Lower lobe of right lung (tissue), 2 donors: ENCODE results near the gene RFNG. TPM values are rescaled to one million over a fixed set of nuclear protein-coding genes. Genes with fewer than 3 reads are reported as not detected.

ENCODE experiments used
- ATAC-seq, 2 donors: fragments of 200-7000 bp; cut with Tn5 transposase; one replicate each; pipeline ENCODE4 v1.9.1; 2020 to 2022; ENCODE audit warnings: mild to moderate bottlenecking in 2 of 2, moderate library complexity in 2 of 2
- DNase-seq: peaks from one replicate; pipeline ENCODE4 v3.0.0-alpha.2; 2020
- H3K27ac ChIP-seq: fragments of 200-600 bp; one replicate; pipeline ENCODE4 v1.8.0; 2022
- H3K27me3 ChIP-seq: fragments of 200-600 bp; one replicate; pipeline ENCODE4 v1.8.0; 2022; ENCODE audit warnings: low read depth
- H3K36me3 ChIP-seq: fragments of 200-600 bp; one replicate; pipeline ENCODE4 v1.8.0; 2022; ENCODE audit warnings: mild to moderate bottlenecking
- H3K4me1 ChIP-seq: fragments of 200-600 bp; one replicate; pipeline ENCODE4 v1.8.0; 2022
- H3K4me3 ChIP-seq: fragments of 200-600 bp; one replicate; pipeline ENCODE4 v1.8.0; 2022; ENCODE audit warnings: mild to moderate bottlenecking
- H3K9me3 ChIP-seq: fragments of 200-600 bp; one replicate; pipeline ENCODE4 v1.8.0; 2022
- CTCF ChIP-seq: fragments of 200-600 bp; IDR thresholded peaks from one replicate; pipeline ENCODE4 v1.8.0; 2022; ENCODE audit warnings: antibody characterized with exemption, mild to moderate bottlenecking
- intact Hi-C: fragments of 100-400 bp; cut with DNase I; formaldehyde crosslinking; loops from one replicate; pipeline ENCODE4 v1.11.0; 2022
- total RNA-seq: library from RNA; stranded (reverse); fragmentation: NEBNext Ultra II Directional; extraction: Animal tissue kit (Norgen Biotek cat#: 25700); gene quantifications from one replicate; pipeline ENCODE4 v1.2.1, GENCODE V29; 2021
- donor health status: DM: no; HTN: yes; CAD: no; lungs with severe emphysema.

The RFNG gene
- total RNA-seq, 1 donor from 2014 or later, result 35.1 TPM

DNA sequence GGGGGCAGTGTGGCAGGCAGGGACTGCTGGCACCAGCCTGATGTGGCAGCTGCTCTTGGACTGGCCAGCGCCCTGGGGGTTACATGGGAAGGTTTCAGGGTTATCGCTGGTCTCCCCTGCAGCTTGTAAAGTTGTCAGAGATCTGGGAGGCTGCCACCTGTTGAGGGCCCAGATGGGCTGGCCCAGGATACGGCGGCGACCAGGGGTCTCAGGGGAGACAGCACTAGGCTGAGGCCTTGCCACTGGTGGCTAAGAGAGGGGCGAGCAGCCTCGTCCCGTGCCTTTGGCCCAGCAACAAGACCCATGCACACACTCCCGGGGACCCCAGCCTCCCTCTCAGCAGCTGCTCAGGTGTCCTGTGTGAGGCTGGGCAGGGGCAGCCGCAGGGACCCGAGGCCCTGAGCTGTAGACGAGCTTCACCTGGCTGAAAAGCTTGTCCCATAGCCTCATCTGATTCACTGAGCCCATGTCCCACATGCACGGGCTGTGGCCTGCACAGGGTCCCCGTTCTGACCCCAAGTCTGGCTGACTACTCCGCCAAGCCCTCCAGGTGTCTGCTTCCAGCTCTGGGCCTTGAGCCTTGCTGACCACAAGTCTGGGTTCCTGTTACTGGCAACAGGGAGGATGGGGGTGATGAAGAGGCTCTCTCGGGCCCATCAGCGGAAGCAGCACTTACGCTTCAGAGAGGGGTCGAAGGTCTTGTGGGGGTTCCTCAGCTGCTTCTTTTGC is 7.8 kb upstream of the RFNG start:
- no peak for ATAC-seq
- no peak overlapping the region for H3K4me3 ChIP-seq
- no peak for DNase-seq
- intact Hi-C loops, result no loop called here
- H3K27ac ChIP-seq, result no peak overlapping the region
- H3K4me1 ChIP-seq, result peaks cover 11% of the 10 kb centered on the region
- H3K27me3 ChIP-seq, result no peaks in the 10 kb centered on the region
- H3K9me3 ChIP-seq, result no peaks in the 10 kb centered on the region
- TF ChIP-seq CTCF, result no peak
- H3K36me3 ChIP-seq, result peaks cover 93% of the 10 kb centered on the region

DNA sequence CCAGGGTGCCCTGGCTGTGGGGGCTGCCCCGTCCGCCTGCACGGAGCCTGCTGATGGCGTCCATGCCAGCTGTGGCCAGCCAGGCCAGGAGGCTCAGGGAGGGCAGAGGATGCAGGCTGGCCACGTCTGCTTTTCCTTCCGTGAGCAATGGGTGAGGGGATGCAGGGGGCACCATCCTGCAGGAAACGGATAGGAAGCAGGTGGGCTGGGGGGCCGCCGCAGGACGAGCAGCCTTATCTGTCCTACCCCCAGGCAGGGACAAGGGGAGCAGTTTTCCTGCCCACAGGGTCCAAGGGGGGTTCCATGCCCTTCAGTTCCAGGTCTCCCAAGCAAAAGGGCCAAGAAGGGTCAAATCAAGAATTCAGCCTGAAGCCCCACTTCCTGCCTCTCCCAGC is 7.2 kb upstream of the RFNG start:
- TF ChIP-seq CTCF, result no peak
- Histone ChIP-seq H3K27me3 (no peaks in the 10 kb centered on the region), H3K27ac (no peak overlapping the region), H3K4me3 (no peak overlapping the region), H3K9me3 (no peaks in the 10 kb centered on the region), H3K4me1 (peaks cover 6% of the 10 kb centered on the region), H3K36me3 (peaks cover 96% of the 10 kb centered on the region)
- ATAC-seq, result no peak
- no peak for DNase-seq
- intact Hi-C loops, result no loop called here

DNA sequence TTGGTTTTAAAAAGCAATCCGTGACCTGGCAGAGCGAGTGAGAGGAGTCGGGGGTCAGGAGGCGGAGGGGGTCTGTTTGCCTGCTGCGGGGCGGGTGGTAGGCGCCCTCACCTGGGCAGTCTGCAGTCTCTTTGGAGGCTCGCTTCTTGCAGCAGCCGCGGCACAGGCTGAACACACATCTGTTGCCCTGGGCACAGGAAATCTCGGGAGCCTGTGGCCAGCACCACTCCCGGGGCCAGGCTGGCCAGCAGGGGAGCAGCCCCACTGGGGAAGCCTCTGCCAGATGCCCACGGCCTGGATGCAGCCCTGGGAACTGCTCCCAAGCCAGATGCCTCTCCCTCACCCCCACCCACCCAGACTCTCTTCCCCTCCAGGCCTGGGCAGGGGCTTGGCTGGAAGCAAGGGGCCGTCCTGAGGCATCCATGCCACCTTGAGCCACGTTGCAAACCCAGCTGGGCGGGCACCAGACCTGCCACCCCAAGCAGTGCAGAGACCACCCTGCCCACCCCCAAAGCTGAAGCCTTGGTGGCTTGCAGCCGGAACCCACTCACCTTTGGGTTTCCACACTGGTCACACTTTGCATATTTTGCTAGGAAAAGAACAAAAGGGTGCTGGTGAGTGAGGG is 6.7 kb upstream of the RFNG start:
- Histone ChIP-seq H3K9me3 (no peaks in the 10 kb centered on the region), H3K36me3 (peaks cover 96% of the 10 kb centered on the region), H3K27me3 (no peaks in the 10 kb centered on the region), H3K27ac (no peak overlapping the region), H3K4me3 (no peak overlapping the region), H3K4me1 (peaks cover 6% of the 10 kb centered on the region)
- no peak for TF ChIP-seq CTCF
- intact Hi-C loops, result no loop called here
- DNase-seq (no peak), ATAC-seq (no peak)

- DNase-seq, result no peak
- intact Hi-C loops, result no loop called here
These were observed 5.4 kb upstream of the RFNG start for GRCh38 chr17:82056729-82057621.

More at GRCh38 chr17:82056729-82057621, 5.4 kb upstream of the RFNG start:
- Histone ChIP-seq H3K9me3 (no peaks in the 10 kb centered on the region), H3K27me3 (no peaks in the 10 kb centered on the region), H3K27ac (no peak overlapping the region), H3K4me1 (peaks cover 18% of the 10 kb centered on the region), H3K4me3 (no peak overlapping the region), H3K36me3 (peaks cover 85% of the 10 kb centered on the region)
- no peak for TF ChIP-seq CTCF
- ATAC-seq, result no peak
